Muscle of leg (tissue), 11 donors: ENCODE measurements around the gene POLR3H. TPM values are rescaled to one million over a fixed set of nuclear protein-coding genes. Genes with fewer than 3 reads are reported as not detected.

Source experiments
- DNase-seq: peaks from one replicate; pipeline ENCODE4 v3.0.0; 2013
- H3K27ac ChIP-seq: one replicate; pipeline ENCODE4 v1.5.1; 2013; ENCODE audit warnings: mild to moderate bottlenecking, low read length, control low read depth
- H3K27me3 ChIP-seq: one replicate; pipeline ENCODE4 v1.6.1; 2013; ENCODE audit warnings: low read length; ENCODE audit not compliant: control insufficient read depth, insufficient read depth
- H3K36me3 ChIP-seq: one replicate; pipeline ENCODE4 v1.6.1; 2013; ENCODE audit warnings: low read length; ENCODE audit not compliant: control insufficient read depth, insufficient read depth
- H3K4me1 ChIP-seq: one replicate; pipeline ENCODE4 v1.6.1; 2013; ENCODE audit warnings: low read length; ENCODE audit not compliant: control insufficient read depth, insufficient read depth
- H3K4me3 ChIP-seq: one replicate; pipeline ENCODE4 v1.5.1; 2013; ENCODE audit warnings: low read length, control low read depth
- H3K9me3 ChIP-seq: replicated peaks from 2 replicates; pipeline ENCODE4 v1.6.1; 2013; ENCODE audit warnings: low read depth, low read length; ENCODE audit not compliant: control insufficient read depth
- WGBS: methylation state at CpG from one replicate; pipeline ENCODE4 v1.1.5; 2013; ENCODE audit warnings: missing lambda C conversion rate; ENCODE audit not compliant: insufficient coverage; 5-methylcytosine and 5-hydroxymethylcytosine counted together
- polyA plus RNA-seq, 8 donors: library from polyadenylated mRNA; unstranded; fragments of 120-200 nt; gene quantifications; one replicate each; pipeline versions ENCODE4 v1.2.1 to v1.2.3, GENCODE V29; 2013; ENCODE audit warnings: inconsistent platforms in 1 of 8, low replicate concordance in 1 of 8; ENCODE audit not compliant: insufficient read length in 8 of 8, insufficient read depth in 1 of 8
- total RNA-seq: library from RNA; stranded (reverse); fragments of 120-200 nt; gene quantifications from one replicate; pipeline ENCODE4 v1.2.4, GENCODE V29; 2013

POLR3H gene
- total and polyA plus RNA-seq, 9 donors, result 13.2 to 24.8 (median 22.7) TPM

GRCh38 chr22:41540365-41540764 is 3.9 kb downstream of the POLR3H start:
- H3K4me3 ChIP-seq, result no peak overlapping the region
- no peaks in the 10 kb centered on the region for H3K9me3 ChIP-seq
- H3K4me1 ChIP-seq, result peaks cover 15% of the 10 kb centered on the region
- 91% methylated on average over 3 of the region's 7 CpGs for WGBS
- DNase-seq, result no peak
- H3K27ac ChIP-seq, result no peak overlapping the region
- peaks cover 24% of the 10 kb centered on the region for H3K36me3 ChIP-seq
- no peaks in the 10 kb centered on the region for H3K27me3 ChIP-seq

DNA sequence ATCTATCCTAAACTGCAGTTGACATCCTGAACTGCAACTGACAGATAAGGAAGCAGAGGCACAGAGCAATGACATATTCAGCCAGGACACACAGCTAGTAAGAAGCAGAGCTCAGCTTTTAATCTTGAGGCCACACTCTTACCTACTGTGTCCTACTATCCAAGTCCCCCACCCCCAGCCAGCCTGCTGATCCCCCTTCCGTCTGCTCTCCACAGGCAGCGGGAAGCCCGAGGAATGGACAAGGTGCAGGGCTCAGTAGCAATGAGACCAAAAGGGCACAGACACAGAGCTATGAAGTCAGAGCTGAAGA is 4.3 kb downstream of the POLR3H start:
- H3K27me3 ChIP-seq, result no peaks in the 10 kb centered on the region
- no peak overlapping the region for H3K27ac ChIP-seq
- DNase-seq, result no peak
- no peak overlapping the region for H3K4me3 ChIP-seq
- H3K36me3 ChIP-seq, result peaks cover 24% of the 10 kb centered on the region
- WGBS, result 80% methylated on average over 2 of the region's 3 CpGs
- H3K4me1 ChIP-seq, result peaks cover 12% of the 10 kb centered on the region
- H3K9me3 ChIP-seq, result no peaks in the 10 kb centered on the region

DNA sequence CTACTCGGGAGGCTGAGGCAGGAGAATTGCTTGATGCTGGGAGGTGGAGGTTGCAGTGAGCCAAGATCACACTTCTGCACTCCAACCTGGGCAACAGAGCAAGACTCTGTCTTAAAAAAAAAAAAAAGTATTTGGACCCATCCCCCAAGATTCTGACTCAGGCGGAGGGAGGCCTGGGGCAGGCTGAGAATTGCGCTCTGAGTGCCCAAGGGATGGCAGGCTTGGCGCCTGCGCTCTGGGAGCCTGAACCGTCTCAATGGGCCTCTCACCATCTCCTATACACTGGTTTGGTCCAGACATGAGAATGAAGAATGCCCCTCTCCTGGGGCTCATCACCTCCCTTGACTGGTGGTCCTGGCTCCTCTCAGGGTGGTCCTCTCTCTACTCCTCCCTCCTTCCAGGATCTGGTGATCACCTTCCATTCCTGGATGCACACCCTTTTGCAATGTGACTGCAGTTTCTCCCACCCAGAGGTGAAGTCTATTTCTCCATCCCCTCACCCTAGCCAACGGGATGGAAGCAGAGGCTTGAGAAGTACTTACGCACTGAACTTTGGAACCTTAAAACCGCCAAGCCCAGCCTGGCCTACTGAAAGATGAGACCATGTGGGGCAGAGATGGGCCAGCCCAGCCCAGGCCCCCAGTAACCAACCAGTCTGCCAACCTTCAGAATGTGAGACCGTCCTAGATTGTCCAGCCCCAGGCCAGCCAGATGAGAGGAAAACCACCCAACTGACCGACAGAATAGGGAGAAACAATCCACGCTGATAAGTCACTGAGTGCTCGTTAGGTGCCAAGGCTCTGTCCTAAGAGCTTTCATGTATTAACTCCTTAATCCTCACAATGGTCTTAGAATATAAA is 4.9 kb downstream of the POLR3H start:
- Histone ChIP-seq H3K27me3 (no peaks in the 10 kb centered on the region), H3K4me3 (no peak overlapping the region), H3K36me3 (peaks cover 26% of the 10 kb centered on the region), H3K9me3 (no peaks in the 10 kb centered on the region), H3K4me1 (peaks cover 10% of the 10 kb centered on the region), H3K27ac (no peak overlapping the region)
- DNase-seq, result no peak
- WGBS, result 86% methylated on average over 5 of the region's 13 CpGs

- peaks cover 10% of the 10 kb centered on the region for H3K4me1 ChIP-seq
- no peak overlapping the region for H3K4me3 ChIP-seq
- peaks cover 31% of the 10 kb centered on the region for H3K36me3 ChIP-seq
- no peaks in the 10 kb centered on the region for H3K9me3 ChIP-seq
- H3K27ac ChIP-seq, result no peak overlapping the region
- DNase-seq, result no peak
- H3K27me3 ChIP-seq, result no peaks in the 10 kb centered on the region
- WGBS, result 87% methylated on average over 8 of the region's 8 CpGs
These were observed 5.7 kb downstream of the POLR3H start for GRCh38 chr22:41538583-41538982.

GRCh38 chr22:41537203-41537602 is 7.1 kb downstream of the POLR3H start:
- no peaks in the 10 kb centered on the region for H3K27me3 ChIP-seq
- no peak overlapping the region for H3K27ac ChIP-seq
- H3K9me3 ChIP-seq, result no peaks in the 10 kb centered on the region
- no peak overlapping the region for H3K4me3 ChIP-seq
- 92% methylated on average over 2 of the region's 3 CpGs for WGBS
- peaks cover under 1% of the 10 kb centered on the region for H3K4me1 ChIP-seq
- no peak for DNase-seq
- peaks cover 41% of the 10 kb centered on the region for H3K36me3 ChIP-seq

DNA sequence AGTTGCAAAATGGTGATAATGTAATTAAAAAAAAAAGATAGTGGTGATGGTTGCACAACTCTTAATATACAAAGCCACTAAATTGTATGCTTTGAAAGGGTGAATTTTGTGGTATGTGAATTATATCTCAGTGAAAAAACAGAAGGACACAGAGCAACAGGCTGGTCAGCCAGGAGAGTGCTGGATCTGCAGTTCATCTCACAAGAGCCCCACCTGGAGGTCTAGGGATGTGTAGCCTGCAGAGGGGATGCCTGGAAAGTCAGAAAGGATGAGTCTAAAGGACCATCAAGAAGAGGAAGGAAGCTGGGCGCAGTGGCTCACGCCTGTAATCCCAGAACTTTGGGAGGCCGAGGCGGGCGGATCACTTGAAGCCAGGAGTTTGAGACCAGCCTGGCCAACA is 9.0 kb downstream of the POLR3H start:
- Histone ChIP-seq H3K4me3 (no peak overlapping the region), H3K27ac (no peak overlapping the region), H3K9me3 (no peaks in the 10 kb centered on the region), H3K36me3 (peaks cover 52% of the 10 kb centered on the region), H3K4me1 (no peaks in the 10 kb centered on the region), H3K27me3 (no peaks in the 10 kb centered on the region)
- 83% methylated on average over 1 of the region's 5 CpGs for WGBS
- DNase-seq, result no peak

- 88% methylated on average over 5 of the region's 8 CpGs for WGBS
- Histone ChIP-seq H3K4me3 (no peak overlapping the region), H3K27me3 (no peaks in the 10 kb centered on the region), H3K27ac (no peak overlapping the region), H3K9me3 (no peaks in the 10 kb centered on the region), H3K36me3 (peaks cover 53% of the 10 kb centered on the region), H3K4me1 (no peaks in the 10 kb centered on the region)
- DNase-seq, result no peak
These were observed 10.1 kb downstream of the POLR3H start for GRCh38 chr22:41534219-41534618.

DNA sequence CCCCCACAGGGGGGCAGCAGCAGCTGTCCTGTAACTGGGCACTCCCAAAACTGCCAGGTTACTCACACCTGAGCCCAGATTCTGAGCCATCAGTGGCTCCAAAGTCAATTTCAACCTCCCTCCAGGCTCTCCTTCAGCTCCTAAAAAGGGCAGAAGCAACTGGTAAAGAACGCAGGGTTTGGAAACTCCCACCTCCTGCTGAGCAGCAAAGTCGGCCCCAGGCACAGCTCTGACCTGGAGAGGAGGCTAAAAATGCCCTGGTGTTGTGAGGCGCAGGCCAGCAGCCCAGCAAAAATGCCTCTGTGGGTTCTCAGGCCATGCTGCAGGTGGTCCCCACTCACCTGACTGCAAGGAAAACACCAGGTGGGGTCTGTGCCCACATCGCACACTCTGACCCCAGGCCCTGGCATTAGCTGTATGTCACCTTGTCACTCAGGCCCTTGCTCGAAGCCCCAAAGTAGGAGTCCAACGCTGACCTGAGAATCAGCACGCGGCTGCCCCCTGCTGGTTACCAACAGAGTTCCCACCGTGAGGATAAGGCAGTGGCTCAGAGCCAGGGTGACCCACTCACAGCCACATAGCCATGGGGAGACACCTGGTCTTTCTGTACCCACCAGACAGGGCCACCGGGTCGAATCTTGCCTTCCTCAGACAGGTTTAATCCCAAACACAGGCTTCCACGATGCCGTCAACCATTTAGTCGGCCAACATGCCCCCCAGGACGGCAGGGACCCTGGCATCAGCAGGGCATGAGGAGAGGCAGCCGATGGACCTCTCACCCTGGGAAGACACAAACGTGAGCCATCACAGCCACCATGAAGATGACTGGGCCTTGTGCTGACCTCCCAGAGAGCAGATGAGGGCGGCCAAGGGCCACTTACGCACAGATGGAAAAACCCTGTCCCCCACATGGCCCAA is 11.1 kb downstream of the POLR3H start:
- H3K4me3 ChIP-seq, result no peak overlapping the region
- H3K36me3 ChIP-seq, result peaks cover 59% of the 10 kb centered on the region
- H3K27ac ChIP-seq, result no peak overlapping the region
- no peaks in the 10 kb centered on the region for H3K4me1 ChIP-seq
- peak; percentile 59 for DNase-seq
- no peaks in the 10 kb centered on the region for H3K27me3 ChIP-seq
- WGBS, result 61% methylated on average over 19 of the region's 19 CpGs
- no peaks in the 10 kb centered on the region for H3K9me3 ChIP-seq

DNA sequence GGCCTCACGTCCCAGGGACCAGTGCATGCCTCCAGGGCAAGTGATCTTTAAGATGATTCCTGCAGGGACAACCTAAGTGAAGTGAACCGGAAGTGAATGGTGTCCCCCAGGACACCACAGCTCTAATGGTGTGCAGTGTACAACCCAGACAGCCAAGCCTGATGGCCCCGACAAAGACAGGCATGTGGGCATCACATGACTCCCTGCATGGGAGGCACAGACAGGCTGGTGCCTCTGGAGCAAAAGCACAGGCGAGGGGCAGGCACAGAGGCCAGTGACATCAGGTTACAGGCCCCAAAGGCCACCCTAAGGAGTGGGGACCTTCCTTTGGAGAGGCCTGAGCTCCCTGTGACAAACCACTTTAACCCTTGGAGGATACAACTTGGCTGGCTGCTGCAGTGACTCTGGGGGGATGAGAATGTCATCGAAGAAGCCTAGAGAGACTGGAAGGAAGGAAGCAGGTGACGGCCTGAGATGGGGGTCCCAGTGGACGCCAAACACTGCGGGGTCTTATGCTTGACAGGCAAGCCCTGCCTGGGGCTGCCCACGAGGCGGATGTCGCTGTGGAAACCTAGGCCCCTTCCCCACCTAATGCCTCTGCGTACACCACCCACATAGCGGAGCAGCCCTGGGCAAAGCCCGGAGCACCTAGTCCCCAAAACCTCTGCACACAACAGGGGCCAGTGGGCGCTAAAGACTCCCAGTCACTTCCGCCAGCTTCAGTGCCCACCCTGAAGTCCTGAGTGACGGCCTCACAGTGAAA is 12.4 kb downstream of the POLR3H start:
- H3K4me3 ChIP-seq, result no peak overlapping the region
- DNase-seq, result no peak
- no peak overlapping the region for H3K27ac ChIP-seq
- 81% methylated on average over 8 of the region's 17 CpGs for WGBS
- H3K4me1 ChIP-seq, result no peaks in the 10 kb centered on the region
- no peaks in the 10 kb centered on the region for H3K27me3 ChIP-seq
- peaks cover 66% of the 10 kb centered on the region for H3K36me3 ChIP-seq
- no peaks in the 10 kb centered on the region for H3K9me3 ChIP-seq
